ENCODE data around the gene SRC. TPM values are rescaled to one million over a fixed set of nuclear protein-coding genes. Genes with fewer than 3 reads are reported as not detected.

Gene SRC
- total RNA-seq, 1 experiment from 2014 or later: 185 TPM

- no peak for DNase-seq
- no peaks in the 10 kb centered on the region for H3K27me3 Mint-ChIP-seq (ENCODE audit: unreplicated experiment)
- H3K27ac Mint-ChIP-seq (ENCODE audit: unreplicated experiment): no peak overlapping the region
- CTCF ChIA-PET: interaction anchor here (0.6 to 1.0 kb wide), 2 partner anchors 70 to 141 kb away, joined by 3 to 4 read pairs; no protein-coding TSS in a partner anchor
- TF ChIP-seq, protein P1, sequence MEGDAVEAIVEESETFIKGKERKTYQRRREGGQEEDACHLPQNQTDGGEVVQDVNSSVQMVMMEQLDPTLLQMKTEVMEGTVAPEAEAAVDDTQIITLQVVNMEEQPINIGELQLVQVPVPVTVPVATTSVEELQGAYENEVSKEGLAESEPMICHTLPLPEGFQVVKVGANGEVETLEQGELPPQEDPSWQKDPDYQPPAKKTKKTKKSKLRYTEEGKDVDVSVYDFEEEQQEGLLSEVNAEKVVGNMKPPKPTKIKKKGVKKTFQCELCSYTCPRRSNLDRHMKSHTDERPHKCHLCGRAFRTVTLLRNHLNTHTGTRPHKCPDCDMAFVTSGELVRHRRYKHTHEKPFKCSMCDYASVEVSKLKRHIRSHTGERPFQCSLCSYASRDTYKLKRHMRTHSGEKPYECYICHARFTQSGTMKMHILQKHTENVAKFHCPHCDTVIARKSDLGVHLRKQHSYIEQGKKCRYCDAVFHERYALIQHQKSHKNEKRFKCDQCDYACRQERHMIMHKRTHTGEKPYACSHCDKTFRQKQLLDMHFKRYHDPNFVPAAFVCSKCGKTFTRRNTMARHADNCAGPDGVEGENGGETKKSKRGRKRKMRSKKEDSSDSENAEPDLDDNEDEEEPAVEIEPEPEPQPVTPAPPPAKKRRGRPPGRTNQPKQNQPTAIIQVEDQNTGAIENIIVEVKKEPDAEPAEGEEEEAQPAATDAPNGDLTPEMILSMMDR (IDR thresholded peaks at IDR 0.05; ENCODE audit: unreplicated experiment): no peak
- no TSS peak for BruUV-seq (replicated peaks)
- H3K4me3 Mint-ChIP-seq (ENCODE audit: low read depth, unreplicated experiment): no peak overlapping the region
- H3K4me1 Mint-ChIP-seq (ENCODE audit: low read depth, unreplicated experiment): peaks cover 21% of the 10 kb centered on the region
- H3K9me3 Mint-ChIP-seq (ENCODE audit: low read depth, unreplicated experiment): no peaks in the 10 kb centered on the region
- intact Hi-C loops (cut with micrococcal nuclease; ENCODE audit: unreplicated experiment): no loop called here
- peaks cover 11% of the 10 kb centered on the region for H3K36me3 Mint-ChIP-seq (ENCODE audit: insufficient read depth, unreplicated experiment)
These were observed 65.7 kb downstream of the SRC start for GRCh38 chr20:37411408-37412219.

- BruUV-seq (replicated peaks): no TSS peak
- Mint-ChIP-seq H3K9me3 (ENCODE audit: low read depth, unreplicated experiment) (no peaks in the 10 kb centered on the region), H3K4me1 (ENCODE audit: low read depth, unreplicated experiment) (peaks cover 10% of the 10 kb centered on the region), H3K4me3 (ENCODE audit: low read depth, unreplicated experiment) (no peak overlapping the region), H3K27ac (ENCODE audit: unreplicated experiment) (no peak overlapping the region), H3K27me3 (ENCODE audit: unreplicated experiment) (no peaks in the 10 kb centered on the region), H3K36me3 (ENCODE audit: insufficient read depth, unreplicated experiment) (no peaks in the 10 kb centered on the region)
- intact Hi-C loops (cut with micrococcal nuclease; ENCODE audit: unreplicated experiment): no loop called here
- CTCF ChIA-PET: interaction anchor here (1.0 kb wide), 1 partner anchor 142 kb away, joined by 3 read pairs; no protein-coding TSS in a partner anchor
- TF ChIP-seq, protein P1 (IDR thresholded peaks at IDR 0.05; ENCODE audit: unreplicated experiment): no peak
- no peak for DNase-seq
These were observed 67.0 kb downstream of the SRC start for GRCh38 chr20:37413023-37413334.

GRCh38 chr20:37413379-37413778 is 67.4 kb downstream of the SRC start:
- BruUV-seq (replicated peaks): no TSS peak
- Mint-ChIP-seq H3K4me3 (ENCODE audit: low read depth, unreplicated experiment) (no peak overlapping the region), H3K27ac (ENCODE audit: unreplicated experiment) (no peak overlapping the region), H3K36me3 (ENCODE audit: insufficient read depth, unreplicated experiment) (no peaks in the 10 kb centered on the region), H3K4me1 (ENCODE audit: low read depth, unreplicated experiment) (peaks cover 10% of the 10 kb centered on the region), H3K9me3 (ENCODE audit: low read depth, unreplicated experiment) (no peaks in the 10 kb centered on the region), H3K27me3 (ENCODE audit: unreplicated experiment) (no peaks in the 10 kb centered on the region)
- CTCF ChIA-PET: no interaction called here
- TF ChIP-seq, protein P1 (IDR thresholded peaks at IDR 0.05; ENCODE audit: unreplicated experiment): no peak
- intact Hi-C loops (cut with micrococcal nuclease; ENCODE audit: unreplicated experiment): no loop called here
- DNase-seq: no peak

GRCh38 chr20:37414224-37415035 is 68.5 kb downstream of the SRC start:
- Mint-ChIP-seq H3K36me3 (ENCODE audit: insufficient read depth, unreplicated experiment) (no peaks in the 10 kb centered on the region), H3K27ac (ENCODE audit: unreplicated experiment) (no peak overlapping the region), H3K9me3 (ENCODE audit: low read depth, unreplicated experiment) (no peaks in the 10 kb centered on the region), H3K4me3 (ENCODE audit: low read depth, unreplicated experiment) (no peak overlapping the region), H3K27me3 (ENCODE audit: unreplicated experiment) (no peaks in the 10 kb centered on the region), H3K4me1 (ENCODE audit: low read depth, unreplicated experiment) (peaks cover 4% of the 10 kb centered on the region)
- CTCF ChIA-PET: interaction anchor here (0.7 kb wide), 1 partner anchor 15 kb away, joined by 6 read pairs; no protein-coding TSS in a partner anchor
- TF ChIP-seq, protein P1 (IDR thresholded peaks at IDR 0.05; ENCODE audit: unreplicated experiment): no peak
- intact Hi-C loops (cut with micrococcal nuclease; ENCODE audit: unreplicated experiment): no loop called here
- DNase-seq: no peak
- no TSS peak for BruUV-seq (replicated peaks)
